Thymus (tissue), 11 donors: ENCODE data around the gene DTWD2. TPM values are rescaled to one million over a fixed set of nuclear protein-coding genes. Genes with fewer than 3 reads are reported as not detected.
"Not testable (repeated sequence)": the region's sequence is repeated elsewhere in the genome, so short reads cannot be mapped to it uniquely, and the experiment has no call there.

ENCODE experiments used
- DNase-seq, 9 donors: peaks; one replicate each; pipeline ENCODE4 v3.0.0-alpha.2; 2013; ENCODE audit warnings: low spot score in 9 of 9, low read depth in 6 of 9, missing footprints in 1 of 9
- H3K27ac ChIP-seq, 2 donors: one replicate each; pipeline ENCODE4 v1.5.1; 2013; ENCODE audit warnings: control low read depth in 1 of 2, low read depth in 1 of 2, low read length in 1 of 2, mild to moderate bottlenecking in 1 of 2, moderate library complexity in 1 of 2
- H3K27me3 ChIP-seq, 2 donors: one replicate each; pipeline ENCODE4 v1.5.1; 2013; ENCODE audit warnings: low read length in 1 of 2; ENCODE audit not compliant: control insufficient read depth in 2 of 2, insufficient read depth in 1 of 2
- H3K36me3 ChIP-seq, 2 donors: one replicate each; pipeline ENCODE4 v1.5.1; 2013; ENCODE audit warnings: low read length in 1 of 2, mild to moderate bottlenecking in 1 of 2, moderate library complexity in 1 of 2; ENCODE audit not compliant: control insufficient read depth in 2 of 2, insufficient read depth in 2 of 2
- H3K4me1 ChIP-seq, 2 donors: one replicate each; pipeline ENCODE4 v1.5.1; 2013; ENCODE audit warnings: low read length in 2 of 2; ENCODE audit not compliant: control insufficient read depth in 2 of 2, insufficient read depth in 2 of 2
- H3K4me3 ChIP-seq, 2 donors: one replicate each; pipeline ENCODE4 v1.5.1; 2013; ENCODE audit warnings: low read length in 2 of 2, control low read depth in 1 of 2, mild to moderate bottlenecking in 1 of 2
- H3K9me3 ChIP-seq, 2 donors: one replicate each; pipeline ENCODE4 v1.5.1; 2013; ENCODE audit warnings: low read length in 1 of 2, mild to moderate bottlenecking in 1 of 2; ENCODE audit not compliant: control insufficient read depth in 2 of 2, insufficient read depth in 1 of 2
- WGBS: extraction: QIAGEN DNeasy Blood & Tissue Kit; methylation state at CpG from one replicate; pipeline ENCODE4 v1.1.7; 2013; 5-methylcytosine and 5-hydroxymethylcytosine counted together
- polyA plus RNA-seq: library from polyadenylated mRNA; stranded (reverse); fragments of 200-250 nt; gene quantifications from one replicate; pipeline ENCODE4 v1.2.3, GENCODE V29; 2013
- total RNA-seq: library from RNA; stranded (reverse); fragments of 120-200 nt; gene quantifications from one replicate; pipeline ENCODE4 v1.2.4, GENCODE V29; 2013
- donor health status: healthy.

DTWD2 gene
- total and polyA plus RNA-seq, 2 donors = 2.3 to 3.9 TPM

- no peak for DNase-seq
- Histone ChIP-seq H3K27ac (no peak overlapping the region), H3K27me3 (no peaks in the 10 kb centered on the region), H3K36me3 (no peaks in the 10 kb centered on the region), H3K4me3 (no peak overlapping the region), H3K9me3 (no peaks in the 10 kb centered on the region), H3K4me1 (no peaks in the 10 kb centered on the region)
- 93% methylated on average over 3 of the region's 3 CpGs for WGBS
Observed at GRCh38 chr5:118965890-118966289, 22.5 kb downstream of the DTWD2 start.

- H3K4me3 ChIP-seq, H3K36me3 ChIP-seq, DNase-seq, H3K9me3 ChIP-seq, H3K4me1 ChIP-seq, H3K27ac ChIP-seq, H3K27me3 ChIP-seq: not testable (repeated sequence)
- WGBS = 98% methylated on average over 34 of the region's 34 CpGs
Observed at GRCh38 chr5:118964970-118965369, 23.4 kb downstream of the DTWD2 start.

- H3K9me3 ChIP-seq, H3K27ac ChIP-seq, H3K27me3 ChIP-seq, H3K4me3 ChIP-seq, DNase-seq, H3K36me3 ChIP-seq, H3K4me1 ChIP-seq: not testable (repeated sequence)
- WGBS = 97% methylated on average over 22 of the region's 22 CpGs
Observed at GRCh38 chr5:118964388-118964787, 24.0 kb downstream of the DTWD2 start.

GRCh38 chr5:118963169-118963568, 25.2 kb downstream of the DTWD2 start:
- no peak for DNase-seq
- H3K27me3 ChIP-seq = no peaks in the 10 kb centered on the region
- H3K4me1 ChIP-seq = no peaks in the 10 kb centered on the region
- no peak overlapping the region for H3K27ac ChIP-seq
- H3K9me3 ChIP-seq = no peaks in the 10 kb centered on the region
- no peaks in the 10 kb centered on the region for H3K36me3 ChIP-seq
- H3K4me3 ChIP-seq = no peak overlapping the region

GRCh38 chr5:118960557-118960956, 27.8 kb downstream of the DTWD2 start:
- 96% methylated on average over 1 of the region's 1 CpG for WGBS
- no peak for DNase-seq
- no peak overlapping the region for H3K27ac ChIP-seq
- H3K36me3 ChIP-seq = no peaks in the 10 kb centered on the region
- H3K9me3 ChIP-seq = no peaks in the 10 kb centered on the region
- H3K27me3 ChIP-seq = no peaks in the 10 kb centered on the region
- H3K4me3 ChIP-seq = no peak overlapping the region
- no peaks in the 10 kb centered on the region for H3K4me1 ChIP-seq

- H3K27ac ChIP-seq = no peak overlapping the region
Observed at GRCh38 chr5:118956727-118957126, 31.6 kb downstream of the DTWD2 start.

GRCh38 chr5:118953652-118954005, 34.7 kb downstream of the DTWD2 start:
- H3K27ac ChIP-seq = no peak overlapping the region
- H3K4me1 ChIP-seq = no peaks in the 10 kb centered on the region
- H3K27me3 ChIP-seq = no peaks in the 10 kb centered on the region
- no peak for DNase-seq
- H3K36me3 ChIP-seq = no peaks in the 10 kb centered on the region
- H3K9me3 ChIP-seq = no peaks in the 10 kb centered on the region
- no peak overlapping the region for H3K4me3 ChIP-seq

More at GRCh38 chr5:118956727-118957126, 31.6 kb downstream of the DTWD2 start:
- no peaks in the 10 kb centered on the region for H3K36me3 ChIP-seq
- no peak overlapping the region for H3K4me3 ChIP-seq
- H3K4me1 ChIP-seq = no peaks in the 10 kb centered on the region
- 72% methylated on average over 2 of the region's 2 CpGs for WGBS
- no peaks in the 10 kb centered on the region for H3K9me3 ChIP-seq
- H3K27me3 ChIP-seq = no peaks in the 10 kb centered on the region
- peak in 1 of 9 donors; percentile 8 for DNase-seq

- Histone ChIP-seq H3K27ac (no peak overlapping the region), H3K9me3 (no peaks in the 10 kb centered on the region), H3K27me3 (no peaks in the 10 kb centered on the region), H3K4me1 (no peaks in the 10 kb centered on the region), H3K36me3 (no peaks in the 10 kb centered on the region), H3K4me3 (no peak overlapping the region)
- DNase-seq = no peak
- over 99% methylated on average over 2 of the region's 2 CpGs for WGBS
Observed at GRCh38 chr5:118952992-118953651, 35.2 kb downstream of the DTWD2 start.

- not testable (repeated sequence) for H3K4me1 ChIP-seq, H3K9me3 ChIP-seq, H3K36me3 ChIP-seq, DNase-seq, H3K4me3 ChIP-seq, H3K27me3 ChIP-seq, H3K27ac ChIP-seq
- 99% methylated on average over 4 of the region's 4 CpGs for whole genome bisulfite sequencing
Observed at GRCh38 chr5:118952306-118952705, 36.0 kb downstream of the DTWD2 start.

- WGBS = 96% methylated on average over 9 of the region's 9 CpGs
- not testable (repeated sequence) for H3K4me3 ChIP-seq, H3K27me3 ChIP-seq, DNase-seq, H3K4me1 ChIP-seq, H3K9me3 ChIP-seq, H3K27ac ChIP-seq, H3K36me3 ChIP-seq
Observed at GRCh38 chr5:118950354-118950753, 38.0 kb downstream of the DTWD2 start.
